ENCODE data around the gene LAMA5.

The LAMA5 gene

GRCh38 chr20:62400021-62400420 is 32.9 kb upstream of the LAMA5 start:
- Histone ChIP-seq H3K27me3 (ENCODE audit: control insufficient read depth, insufficient read depth, low read length) (no peaks in the 10 kb centered on the region), H3K36me3 (ENCODE audit: control insufficient read depth, insufficient read depth, low read length) (no peaks in the 10 kb centered on the region), H3K4me1 (ENCODE audit: control insufficient read depth, insufficient read depth, low read length) (no peaks in the 10 kb centered on the region), H3K9me3 (ENCODE audit: control insufficient read depth, low read length) (no peaks in the 10 kb centered on the region), H3K4me3 (ENCODE audit: low read length) (no peak overlapping the region), H3K9ac (ENCODE audit: low read length) (no peak overlapping the region)

- Histone ChIP-seq H3K27me3 (ENCODE audit: control insufficient read depth, insufficient read depth, low read length) (no peaks in the 10 kb centered on the region), H3K36me3 (ENCODE audit: control insufficient read depth, insufficient read depth, low read length) (no peaks in the 10 kb centered on the region), H3K9me3 (ENCODE audit: control insufficient read depth, low read length) (no peaks in the 10 kb centered on the region), H3K4me1 (ENCODE audit: control insufficient read depth, insufficient read depth, low read length) (no peaks in the 10 kb centered on the region), H3K4me3 (ENCODE audit: low read length) (no peak overlapping the region), H3K9ac (ENCODE audit: low read length) (no peak overlapping the region)
These were observed 31.2 kb upstream of the LAMA5 start for GRCh38 chr20:62398120-62398821.

GRCh38 chr20:62396367-62397239 is 29.5 kb upstream of the LAMA5 start:
- H3K27me3 ChIP-seq (ENCODE audit: control insufficient read depth, insufficient read depth, low read length): no peaks in the 10 kb centered on the region
- H3K4me1 ChIP-seq (ENCODE audit: control insufficient read depth, insufficient read depth, low read length): no peaks in the 10 kb centered on the region
- no peaks in the 10 kb centered on the region for H3K36me3 ChIP-seq (ENCODE audit: control insufficient read depth, insufficient read depth, low read length)
- no peak overlapping the region for H3K4me3 ChIP-seq (ENCODE audit: low read length)
- H3K9ac ChIP-seq (ENCODE audit: low read length): no peak overlapping the region
- no peaks in the 10 kb centered on the region for H3K9me3 ChIP-seq (ENCODE audit: control insufficient read depth, low read length)

DNA sequence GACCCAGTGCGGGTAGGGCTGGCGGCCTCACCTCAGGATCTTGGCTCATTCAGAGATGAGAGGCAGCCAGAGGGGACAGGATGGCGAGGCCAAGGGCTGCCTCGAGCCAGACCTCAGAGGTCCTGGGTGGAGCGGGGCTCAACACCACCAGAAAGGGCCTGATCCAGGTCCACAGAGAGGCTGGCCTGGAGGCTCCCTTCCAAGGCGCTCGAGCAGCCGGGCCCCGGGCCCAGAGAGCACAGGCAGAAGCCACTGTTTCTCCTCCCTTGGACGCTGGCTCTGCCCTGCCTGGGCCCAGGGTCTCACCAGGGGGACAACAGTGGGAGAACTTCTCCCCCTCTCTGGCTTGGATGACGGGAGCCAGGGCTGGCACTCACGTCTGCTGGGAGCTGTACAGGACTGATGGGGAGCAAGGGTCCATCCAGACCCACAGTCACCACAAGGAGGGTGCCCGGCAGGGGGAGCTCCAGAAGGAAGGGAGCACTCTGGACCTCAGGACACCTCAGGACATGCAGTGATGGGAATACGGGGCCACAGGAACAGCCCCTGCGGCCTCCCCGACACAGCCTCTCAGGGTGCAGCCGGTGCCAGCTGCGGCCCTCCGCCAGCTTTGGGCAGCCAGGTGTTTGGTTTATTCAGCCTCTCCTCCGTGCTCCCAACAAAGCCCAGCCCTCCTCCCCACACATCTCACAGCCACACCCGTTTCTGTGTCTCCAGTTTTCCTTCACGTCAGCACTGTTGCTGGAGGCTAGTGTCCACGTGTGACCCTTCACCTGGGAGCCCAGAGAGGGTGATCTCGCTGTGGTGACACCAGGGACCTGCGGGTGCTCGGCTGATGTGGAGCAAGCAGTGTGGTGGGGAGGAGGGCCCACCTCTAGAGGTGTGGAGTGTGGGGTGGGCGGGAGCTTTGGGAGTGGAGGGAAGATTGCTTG is 28.5 kb upstream of the LAMA5 start:
- Histone ChIP-seq H3K4me3 (ENCODE audit: low read length) (no peak overlapping the region), H3K9ac (ENCODE audit: low read length) (no peak overlapping the region), H3K4me1 (ENCODE audit: control insufficient read depth, insufficient read depth, low read length) (no peaks in the 10 kb centered on the region), H3K36me3 (ENCODE audit: control insufficient read depth, insufficient read depth, low read length) (no peaks in the 10 kb centered on the region), H3K9me3 (ENCODE audit: control insufficient read depth, low read length) (no peaks in the 10 kb centered on the region), H3K27me3 (ENCODE audit: control insufficient read depth, insufficient read depth, low read length) (no peaks in the 10 kb centered on the region)

- H3K9ac ChIP-seq (ENCODE audit: low read length): no peak overlapping the region
- H3K27me3 ChIP-seq (ENCODE audit: control insufficient read depth, insufficient read depth, low read length): no peaks in the 10 kb centered on the region
- H3K9me3 ChIP-seq (ENCODE audit: control insufficient read depth, low read length): no peaks in the 10 kb centered on the region
- H3K4me1 ChIP-seq (ENCODE audit: control insufficient read depth, insufficient read depth, low read length): no peaks in the 10 kb centered on the region
- H3K36me3 ChIP-seq (ENCODE audit: control insufficient read depth, insufficient read depth, low read length): peaks cover 4% of the 10 kb centered on the region
- H3K4me3 ChIP-seq (ENCODE audit: low read length): no peak overlapping the region
These were observed 27.4 kb upstream of the LAMA5 start for GRCh38 chr20:62394248-62395245.

DNA sequence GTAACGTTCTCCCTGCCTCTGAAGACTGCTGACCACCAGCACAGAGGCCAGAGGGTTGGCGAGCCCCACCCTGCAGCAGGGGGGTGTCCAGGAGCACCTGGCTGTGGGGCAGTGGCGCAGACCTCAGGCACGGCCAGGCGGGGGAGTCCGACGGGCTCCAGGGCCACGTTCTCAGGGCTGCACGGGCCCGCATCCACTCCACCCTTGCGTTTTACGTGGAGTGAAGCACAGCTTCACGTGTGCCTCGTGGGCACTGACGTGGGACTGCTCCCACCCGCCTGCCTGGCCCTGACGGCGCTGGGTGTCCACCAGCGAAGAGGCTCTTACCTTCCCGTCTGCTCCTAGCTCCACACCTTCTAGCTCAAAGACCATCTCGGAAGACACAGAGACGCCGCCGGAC is 26.7 kb upstream of the LAMA5 start:
- Histone ChIP-seq H3K4me3 (ENCODE audit: low read length) (no peak overlapping the region), H3K36me3 (ENCODE audit: control insufficient read depth, insufficient read depth, low read length) (peaks cover 8% of the 10 kb centered on the region), H3K4me1 (ENCODE audit: control insufficient read depth, insufficient read depth, low read length) (no peaks in the 10 kb centered on the region), H3K9me3 (ENCODE audit: control insufficient read depth, low read length) (no peaks in the 10 kb centered on the region), H3K9ac (ENCODE audit: low read length) (no peak overlapping the region), H3K27me3 (ENCODE audit: control insufficient read depth, insufficient read depth, low read length) (no peaks in the 10 kb centered on the region)

- no peaks in the 10 kb centered on the region for H3K9me3 ChIP-seq (ENCODE audit: control insufficient read depth, low read length)
- peaks cover 8% of the 10 kb centered on the region for H3K36me3 ChIP-seq (ENCODE audit: control insufficient read depth, insufficient read depth, low read length)
- peaks cover under 1% of the 10 kb centered on the region for H3K4me1 ChIP-seq (ENCODE audit: control insufficient read depth, insufficient read depth, low read length)
- no peaks in the 10 kb centered on the region for H3K27me3 ChIP-seq (ENCODE audit: control insufficient read depth, insufficient read depth, low read length)
- H3K9ac ChIP-seq (ENCODE audit: low read length): no peak overlapping the region
- no peak overlapping the region for H3K4me3 ChIP-seq (ENCODE audit: low read length)
These were observed 26.2 kb upstream of the LAMA5 start for GRCh38 chr20:62393335-62393665.

GRCh38 chr20:62392621-62393334 is 25.7 kb upstream of the LAMA5 start:
- H3K9me3 ChIP-seq (ENCODE audit: control insufficient read depth, low read length): no peaks in the 10 kb centered on the region
- peaks cover 6% of the 10 kb centered on the region for H3K4me1 ChIP-seq (ENCODE audit: control insufficient read depth, insufficient read depth, low read length)
- no peaks in the 10 kb centered on the region for H3K27me3 ChIP-seq (ENCODE audit: control insufficient read depth, insufficient read depth, low read length)
- no peak overlapping the region for H3K4me3 ChIP-seq (ENCODE audit: low read length)
- H3K36me3 ChIP-seq (ENCODE audit: control insufficient read depth, insufficient read depth, low read length): peaks cover 8% of the 10 kb centered on the region
- H3K9ac ChIP-seq (ENCODE audit: low read length): no peak overlapping the region

GRCh38 chr20:62392077-62392418 is 24.9 kb upstream of the LAMA5 start:
- Histone ChIP-seq H3K27me3 (ENCODE audit: control insufficient read depth, insufficient read depth, low read length) (no peaks in the 10 kb centered on the region), H3K9me3 (ENCODE audit: control insufficient read depth, low read length) (no peaks in the 10 kb centered on the region), H3K9ac (ENCODE audit: low read length) (no peak overlapping the region), H3K4me1 (ENCODE audit: control insufficient read depth, insufficient read depth, low read length) (peaks cover 9% of the 10 kb centered on the region), H3K36me3 (ENCODE audit: control insufficient read depth, insufficient read depth, low read length) (peaks cover 8% of the 10 kb centered on the region), H3K4me3 (ENCODE audit: low read length) (no peak overlapping the region)

DNA sequence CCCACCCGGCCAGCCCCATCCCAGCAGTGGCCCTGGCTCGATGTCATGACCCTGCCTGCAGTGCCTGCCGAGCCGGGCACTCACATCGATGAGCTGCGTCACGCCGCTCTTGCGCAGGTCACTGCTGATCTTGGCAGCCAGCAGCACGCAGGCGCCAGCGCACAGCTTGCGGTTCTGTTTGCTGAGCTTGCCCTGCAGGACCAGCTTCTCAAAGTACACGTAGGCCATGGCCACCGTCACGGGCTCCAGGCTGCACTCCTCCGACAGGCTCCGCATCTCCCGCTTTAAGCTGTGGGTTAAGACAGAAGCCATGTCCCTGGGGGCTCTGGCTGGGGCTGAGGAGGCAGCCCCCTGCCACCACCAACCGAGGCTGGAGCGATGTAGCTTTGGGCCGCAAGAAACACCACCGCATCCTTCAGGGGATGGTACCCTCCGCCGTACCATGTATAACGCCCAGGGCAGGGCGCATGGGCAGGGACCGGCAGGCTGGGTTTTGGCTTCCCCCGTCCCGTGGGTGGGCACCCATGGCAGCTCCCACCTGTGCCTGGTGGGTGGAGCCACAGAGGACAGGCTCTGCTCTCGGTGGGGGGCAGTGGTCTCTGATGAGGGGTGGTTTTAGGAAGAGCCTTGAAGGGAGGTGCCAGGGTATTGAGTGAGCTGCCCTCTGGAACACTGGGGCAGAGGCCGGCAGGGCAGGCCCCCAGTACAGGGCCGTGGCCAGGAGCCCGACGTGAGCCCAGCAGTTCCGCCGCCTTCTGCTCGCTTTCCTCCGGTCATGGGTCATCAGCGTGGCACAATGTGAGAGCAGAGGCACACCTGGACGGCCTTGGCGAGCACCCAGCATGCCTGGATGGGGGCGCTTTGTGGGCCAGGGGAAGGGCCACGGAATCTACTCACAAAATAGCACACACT is 24.3 kb upstream of the LAMA5 start:
- Histone ChIP-seq H3K4me3 (ENCODE audit: low read length) (no peak overlapping the region), H3K4me1 (ENCODE audit: control insufficient read depth, insufficient read depth, low read length) (peaks cover 9% of the 10 kb centered on the region), H3K36me3 (ENCODE audit: control insufficient read depth, insufficient read depth, low read length) (peaks cover 8% of the 10 kb centered on the region), H3K9ac (ENCODE audit: low read length) (no peak overlapping the region), H3K27me3 (ENCODE audit: control insufficient read depth, insufficient read depth, low read length) (no peaks in the 10 kb centered on the region), H3K9me3 (ENCODE audit: control insufficient read depth, low read length) (no peaks in the 10 kb centered on the region)

Data from mucosa of stomach (tissue), 1 donor.